Endothelial cell of hepatic sinusoid (primary cell): Measurements from ENCODE around the gene MOB3A.
"Not testable (repeated sequence)": the region's sequence is repeated elsewhere in the genome, so short reads cannot be mapped to it uniquely, and the experiment has no call there.

Experiments used
- in situ Hi-C: cut with HindIII; loops from 2 replicates; pipeline ENCODE4 v1.10.0; 2017; ENCODE audit warnings: low sequenced_read_pairs

MOB3A gene

DNA sequence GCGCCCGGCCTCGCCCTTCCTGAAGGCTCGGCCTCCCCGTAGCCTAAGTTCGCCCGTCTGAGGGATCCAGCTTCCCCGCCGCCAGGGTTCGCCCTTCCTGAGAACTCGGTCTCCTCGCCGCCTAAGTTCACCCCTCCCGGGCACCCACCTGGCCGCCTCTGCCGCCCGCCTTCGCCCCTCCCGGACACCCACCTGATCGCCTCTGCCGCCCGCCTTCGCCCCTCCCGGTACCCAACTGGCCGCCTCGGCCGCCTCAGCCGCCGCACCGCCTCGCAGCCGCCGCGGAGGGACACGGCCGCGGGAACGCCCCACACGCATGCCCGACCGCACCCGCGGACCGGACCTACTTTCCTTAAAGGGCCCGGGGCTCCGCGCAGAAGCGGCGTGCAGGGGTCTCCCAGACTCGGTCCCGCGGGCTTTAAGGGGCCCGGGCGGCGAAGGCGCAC is at the start of gene MOB3A:
Gene MOB3A, minus strand, starts transcription at position 293 of the 446 bp plus-strand sequence. CDS start 17,766 bp downstream, outside the sequence.
- in situ Hi-C loops, result no loop called here

DNA sequence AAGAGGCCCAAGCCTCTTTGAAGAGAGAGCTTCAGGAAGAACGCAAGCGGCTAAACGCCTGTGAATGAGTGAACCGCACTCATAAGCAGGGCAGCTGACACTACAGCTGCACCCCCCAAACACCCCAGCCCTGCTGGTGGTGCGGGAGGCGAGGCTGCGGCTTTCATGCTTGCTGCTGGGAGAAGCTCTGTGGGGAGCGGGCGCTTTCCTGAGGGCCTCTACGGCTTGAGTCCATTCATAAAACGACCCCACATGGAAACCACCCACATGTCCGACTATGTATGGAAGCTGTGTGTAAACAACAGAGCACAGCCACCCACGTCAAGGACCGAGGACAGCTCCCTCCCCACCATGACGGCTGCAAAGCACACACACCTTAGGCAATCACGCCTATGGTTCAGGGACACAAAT is 49.7 kb upstream of the MOB3A start:
- in situ Hi-C loops, result no loop called here

DNA sequence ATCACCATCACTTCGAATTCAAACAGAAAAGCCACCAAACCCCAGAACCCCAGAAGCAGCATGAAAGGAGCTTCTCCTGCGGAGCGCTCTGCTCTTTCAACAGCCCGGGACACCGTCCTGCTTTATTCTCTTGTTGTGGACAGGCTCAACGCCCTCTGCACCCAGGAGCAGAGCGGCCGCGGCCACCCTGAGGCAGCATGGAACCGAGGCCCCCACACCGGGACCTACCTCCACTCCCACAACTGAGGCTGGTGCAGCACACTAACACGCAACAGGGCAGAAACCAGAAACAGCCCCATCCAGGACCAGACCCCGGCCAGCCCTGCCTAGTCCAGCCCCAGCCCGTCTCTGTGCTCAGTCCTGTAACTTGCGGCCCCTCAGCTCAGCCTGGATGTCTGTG is 48.1 kb upstream of the MOB3A start:
- in situ Hi-C loops, result no loop called here

DNA sequence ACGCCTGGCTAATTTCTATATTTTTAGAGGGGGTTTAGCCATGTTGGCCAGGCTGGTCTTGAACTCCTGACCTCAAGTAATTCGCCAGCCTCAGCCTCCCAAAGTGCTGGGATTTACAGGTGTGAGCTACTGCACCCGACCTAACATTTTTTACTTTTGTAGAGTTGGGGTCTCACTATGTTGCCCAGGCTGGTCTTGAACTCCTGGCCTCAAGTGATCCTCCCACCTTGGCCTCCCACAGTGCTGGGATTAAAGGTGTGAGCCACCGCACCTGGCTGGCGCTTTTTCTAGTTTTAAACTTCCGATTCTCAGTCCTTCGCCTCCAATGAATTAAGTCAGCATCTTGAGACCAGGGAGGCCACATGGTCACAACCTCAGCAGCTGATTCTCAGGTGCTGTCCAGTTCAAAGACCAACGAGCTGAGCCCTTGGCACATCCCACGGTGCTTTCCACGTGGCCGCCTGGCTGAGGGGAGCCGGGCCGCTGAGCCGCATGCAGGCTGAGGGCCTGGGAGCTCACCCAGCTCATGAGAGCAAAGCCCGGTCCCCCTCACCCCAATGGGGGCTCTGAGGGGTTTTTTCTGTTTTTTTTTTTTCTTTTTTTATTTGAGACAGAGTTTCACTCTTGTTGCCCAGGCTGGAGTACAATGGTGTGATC is 46.2 kb upstream of the MOB3A start:
- in situ Hi-C loops, result no loop called here

DNA sequence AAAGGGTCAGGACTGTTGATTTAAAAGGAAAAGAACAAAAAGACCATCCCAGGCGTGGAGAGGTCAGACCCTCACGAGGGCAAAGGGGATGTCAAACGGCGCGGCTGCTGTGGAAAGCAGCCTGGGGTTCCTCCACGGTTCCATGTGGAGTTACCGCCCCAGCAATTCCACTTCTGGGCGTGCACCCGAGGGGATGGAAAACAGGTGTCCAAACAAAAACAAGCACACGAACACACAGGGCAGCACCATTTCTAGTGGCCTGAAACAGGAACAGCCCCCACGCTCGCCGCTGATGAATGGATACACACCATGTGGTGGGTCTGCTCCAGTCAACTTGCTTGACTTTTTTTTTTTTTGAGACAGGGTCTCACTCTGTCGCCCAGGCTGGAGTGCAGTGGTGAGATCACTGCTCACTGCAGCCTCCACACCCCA is 44.0 kb upstream of the MOB3A start:
- in situ Hi-C loops, result no loop called here

DNA sequence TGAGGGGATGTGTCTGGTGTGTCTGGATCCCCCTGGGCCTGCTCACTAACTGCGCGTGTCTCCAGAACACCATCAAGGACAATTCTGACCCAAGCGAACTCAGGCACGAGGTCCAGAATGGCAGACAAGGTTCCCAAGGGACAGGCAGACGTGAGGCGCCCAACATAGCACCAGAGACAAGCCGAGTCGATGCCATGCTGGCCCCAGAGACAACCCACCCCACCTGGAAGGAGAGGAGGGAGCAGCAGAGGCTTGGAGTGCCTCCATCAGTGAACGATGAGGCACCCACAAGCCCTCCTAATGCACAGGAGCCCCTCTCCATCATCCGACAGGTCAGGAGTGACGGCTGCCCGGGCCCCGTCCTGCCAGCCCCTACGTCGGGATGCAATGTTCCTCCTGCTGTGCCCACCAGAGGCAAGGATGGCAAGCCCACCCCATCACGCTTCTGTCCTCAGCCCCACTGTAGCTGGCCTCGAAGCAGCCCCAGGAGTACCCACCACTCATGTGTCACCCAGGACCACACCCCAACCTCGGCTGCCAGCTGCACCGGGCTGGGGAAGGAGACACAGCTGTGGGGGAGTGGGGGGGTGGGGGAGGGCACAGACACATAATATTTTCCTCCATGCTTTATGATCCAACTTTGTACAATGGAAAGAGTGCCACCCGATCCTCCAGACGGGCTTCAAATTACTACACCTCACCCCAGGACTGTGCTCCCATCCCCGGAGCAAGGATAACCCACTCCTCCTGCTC is 43.4 kb upstream of the MOB3A start:
- in situ Hi-C loops, result no loop called here

DNA sequence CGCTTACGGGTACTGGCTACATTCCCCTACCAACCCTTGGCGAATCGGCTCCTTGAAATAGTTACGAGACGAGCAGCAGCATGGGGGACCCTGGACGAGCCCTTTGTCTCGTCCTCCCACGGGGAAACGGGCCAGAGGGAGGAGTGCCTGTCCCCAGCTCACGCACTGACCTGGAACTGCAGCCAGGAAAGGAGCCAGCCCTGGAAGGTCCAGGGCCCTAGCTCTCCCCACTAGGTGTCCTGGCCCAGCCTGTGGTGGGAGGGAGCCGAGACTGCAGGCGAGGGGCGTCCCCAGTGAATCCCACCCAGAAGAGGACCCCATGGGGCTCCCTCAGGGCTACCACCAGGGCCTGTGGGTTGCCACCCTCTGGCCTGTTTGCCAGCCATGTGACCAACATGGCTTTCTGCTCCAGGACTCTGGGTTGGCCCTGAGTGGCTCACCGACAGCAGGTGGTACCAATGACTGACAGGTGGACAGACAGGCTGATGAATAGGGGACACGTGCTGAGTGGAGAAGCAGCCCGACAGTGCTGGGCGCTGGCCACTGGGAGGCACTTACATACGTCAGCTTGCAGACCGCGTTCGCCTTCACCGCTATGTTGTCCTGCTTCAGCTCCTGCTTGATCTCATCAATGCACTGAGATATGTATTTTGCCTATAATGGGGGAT is 42.1 kb upstream of the MOB3A start:
- in situ Hi-C loops, result no loop called here

DNA sequence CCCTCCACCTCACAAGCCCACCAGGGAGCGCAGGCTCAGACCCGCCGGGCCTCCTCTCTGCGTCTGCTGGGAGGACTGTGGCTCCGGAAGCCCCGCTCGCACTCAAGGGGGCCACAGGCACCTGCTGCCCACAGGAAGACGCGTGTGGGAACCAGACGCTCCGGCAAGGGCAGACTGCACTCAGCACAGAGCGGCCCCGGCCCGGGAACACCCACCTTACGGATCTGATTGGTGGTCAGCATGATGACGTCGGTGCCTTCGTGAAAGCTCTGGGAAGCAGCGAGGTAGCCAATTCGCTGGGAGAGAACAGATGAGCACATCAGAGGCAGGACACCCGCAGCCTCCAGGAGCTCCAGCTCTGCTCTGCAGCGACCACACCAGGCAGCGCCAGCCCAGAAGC is 40.7 kb upstream of the MOB3A start:
- in situ Hi-C loops, result no loop called here

DNA sequence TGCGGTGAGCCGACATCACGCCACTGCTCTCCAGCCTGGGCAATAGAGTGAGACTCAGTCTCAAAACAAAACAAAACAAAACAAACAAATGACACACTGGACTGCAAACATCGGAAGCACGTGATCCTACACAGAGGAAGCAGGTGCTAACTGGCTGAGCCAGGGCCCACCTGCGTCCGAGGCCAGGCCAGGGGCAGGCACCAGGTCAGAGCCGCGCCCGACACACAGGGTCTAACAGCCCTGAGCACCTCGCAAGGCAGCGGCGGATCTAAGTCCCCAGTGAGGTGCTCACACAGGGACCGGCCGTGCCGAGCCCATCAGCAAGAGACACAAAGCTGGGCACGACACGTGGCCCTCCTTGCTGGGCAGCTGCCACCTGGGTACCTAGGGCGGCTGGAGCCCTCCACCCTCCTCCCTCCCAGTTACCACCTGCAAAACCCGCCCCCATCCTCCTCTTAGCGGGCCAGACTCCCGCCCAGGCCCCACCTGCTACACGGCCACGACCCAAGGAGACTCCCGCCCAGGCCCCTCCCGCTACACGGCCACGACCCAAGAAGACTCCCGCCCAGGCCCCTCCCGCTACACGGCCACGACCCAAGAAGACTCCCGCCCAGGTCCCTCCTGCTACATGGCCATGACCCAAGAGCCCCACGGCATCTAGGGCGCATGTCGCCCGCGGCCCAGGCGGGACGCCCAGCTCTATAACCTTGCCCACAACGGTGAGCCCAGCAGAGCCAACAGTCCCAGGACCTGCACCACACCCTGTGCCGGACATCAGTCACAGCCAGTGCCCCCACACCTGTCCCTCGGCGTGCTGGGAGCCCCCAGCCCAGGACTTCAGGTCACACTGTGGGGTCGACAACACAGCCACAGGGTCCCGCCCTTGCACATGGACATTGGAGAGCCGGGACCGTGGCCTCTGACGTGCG is 39.6 kb upstream of the MOB3A start:
- in situ Hi-C loops, result no loop called here

DNA sequence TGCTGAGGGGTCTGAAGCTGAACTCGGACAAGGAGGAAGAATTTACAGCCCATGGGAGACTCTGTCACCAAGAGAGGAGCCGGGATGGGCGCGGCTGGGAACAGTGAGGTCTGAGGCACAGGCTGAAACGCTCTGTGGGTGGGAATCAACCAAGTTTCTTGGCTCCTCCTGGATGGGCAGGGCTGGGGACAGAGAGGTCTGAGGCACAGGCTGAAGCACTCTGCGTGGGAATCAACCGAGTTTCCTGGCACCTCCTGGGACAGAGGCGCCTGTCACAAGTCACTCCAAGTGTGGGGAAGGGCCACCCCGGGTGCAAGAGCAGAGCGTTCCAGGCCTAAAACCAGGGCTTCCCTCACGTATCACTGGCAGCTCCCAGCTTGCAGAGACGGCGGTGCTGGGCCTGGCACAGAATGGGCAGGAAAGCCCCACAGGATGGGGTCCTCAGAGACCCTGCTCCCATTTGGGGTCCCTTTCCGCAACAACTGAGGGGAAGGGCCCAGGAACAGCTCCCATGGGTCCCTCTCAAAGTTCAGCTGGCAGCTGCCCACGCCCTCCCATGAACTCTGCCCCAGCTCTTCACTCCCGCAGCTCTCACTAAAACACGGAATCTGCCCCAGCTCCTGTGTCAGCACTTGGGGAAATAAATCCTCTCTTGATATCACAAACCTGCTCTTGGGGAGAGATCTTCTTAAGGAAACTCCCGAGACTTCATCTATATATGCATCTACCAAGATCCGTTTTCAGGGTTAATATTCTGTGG is 36.8 kb upstream of the MOB3A start:
- in situ Hi-C loops, result loop anchor here (5.0 kb wide), 1 partner anchor 79 kb away; no protein-coding TSS in a partner anchor

DNA sequence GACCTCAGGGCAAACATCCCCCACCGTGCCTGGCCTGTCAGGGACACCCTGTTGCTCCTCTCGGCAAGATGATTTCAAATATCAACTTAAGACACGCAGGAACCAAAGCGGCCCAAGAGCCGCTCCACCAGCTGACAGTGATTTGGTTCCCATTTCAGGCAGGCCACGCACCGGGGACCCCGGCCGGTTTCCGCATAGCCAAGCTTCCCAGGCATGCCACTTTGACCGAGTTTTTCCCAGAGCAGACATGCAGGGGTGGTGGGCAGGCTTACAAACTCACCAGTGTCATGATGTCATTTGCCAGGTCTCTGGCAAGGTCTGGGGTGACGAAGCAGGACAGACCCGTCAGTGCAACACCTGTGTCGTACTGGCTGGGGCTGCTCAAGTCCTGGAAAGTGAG is 36.1 kb upstream of the MOB3A start:
- in situ Hi-C loops, result loop anchor here (5.0 kb wide), 1 partner anchor 80 kb away; no protein-coding TSS in a partner anchor

DNA sequence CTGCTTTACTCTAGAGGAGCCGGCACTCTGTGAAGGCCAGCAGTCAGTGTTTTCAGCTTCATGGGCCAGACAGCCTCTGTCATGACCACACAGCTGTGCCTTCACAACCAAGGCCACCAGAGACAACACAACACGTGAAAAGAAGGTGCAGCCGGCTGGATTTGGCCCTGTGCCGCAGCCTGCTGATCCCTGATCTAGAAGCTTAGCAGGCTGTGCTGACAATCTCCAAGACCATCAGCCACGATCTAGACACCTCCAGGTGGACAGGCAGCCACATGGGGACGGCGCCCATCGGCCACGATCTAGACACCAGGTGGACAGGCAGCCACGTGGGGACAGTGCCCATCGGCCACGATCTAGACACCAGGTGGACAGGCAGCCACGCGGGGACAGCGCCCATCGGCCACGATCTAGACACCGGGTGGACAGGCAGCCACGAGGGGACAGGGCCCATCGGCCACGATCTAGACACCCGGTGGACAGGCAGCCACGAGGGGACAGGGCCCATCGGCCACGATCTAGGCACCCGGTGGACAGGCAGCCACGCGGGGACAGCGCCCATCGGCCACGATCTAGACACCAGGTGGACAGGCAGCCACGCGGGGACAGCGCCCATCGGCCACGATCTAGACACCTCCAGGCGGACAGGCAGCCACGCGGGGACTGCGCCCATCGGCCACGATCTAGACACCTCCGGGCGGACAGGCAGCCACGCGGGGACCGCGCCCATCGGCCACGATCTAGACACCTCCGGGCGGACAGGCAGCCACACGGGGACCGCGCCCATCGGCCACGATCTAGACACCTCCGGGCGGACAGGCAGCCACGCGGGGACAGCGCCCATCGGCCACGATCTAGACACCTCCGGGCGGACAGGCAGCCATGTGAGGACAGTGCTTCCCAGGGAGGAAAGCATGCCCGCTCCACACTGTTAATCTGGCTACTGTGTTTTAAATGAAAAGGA is 35.2 kb upstream of the MOB3A start:
- in situ Hi-C loops, result loop anchor here (5.0 kb wide), 1 partner anchor 81 kb away; no protein-coding TSS in a partner anchor

DNA sequence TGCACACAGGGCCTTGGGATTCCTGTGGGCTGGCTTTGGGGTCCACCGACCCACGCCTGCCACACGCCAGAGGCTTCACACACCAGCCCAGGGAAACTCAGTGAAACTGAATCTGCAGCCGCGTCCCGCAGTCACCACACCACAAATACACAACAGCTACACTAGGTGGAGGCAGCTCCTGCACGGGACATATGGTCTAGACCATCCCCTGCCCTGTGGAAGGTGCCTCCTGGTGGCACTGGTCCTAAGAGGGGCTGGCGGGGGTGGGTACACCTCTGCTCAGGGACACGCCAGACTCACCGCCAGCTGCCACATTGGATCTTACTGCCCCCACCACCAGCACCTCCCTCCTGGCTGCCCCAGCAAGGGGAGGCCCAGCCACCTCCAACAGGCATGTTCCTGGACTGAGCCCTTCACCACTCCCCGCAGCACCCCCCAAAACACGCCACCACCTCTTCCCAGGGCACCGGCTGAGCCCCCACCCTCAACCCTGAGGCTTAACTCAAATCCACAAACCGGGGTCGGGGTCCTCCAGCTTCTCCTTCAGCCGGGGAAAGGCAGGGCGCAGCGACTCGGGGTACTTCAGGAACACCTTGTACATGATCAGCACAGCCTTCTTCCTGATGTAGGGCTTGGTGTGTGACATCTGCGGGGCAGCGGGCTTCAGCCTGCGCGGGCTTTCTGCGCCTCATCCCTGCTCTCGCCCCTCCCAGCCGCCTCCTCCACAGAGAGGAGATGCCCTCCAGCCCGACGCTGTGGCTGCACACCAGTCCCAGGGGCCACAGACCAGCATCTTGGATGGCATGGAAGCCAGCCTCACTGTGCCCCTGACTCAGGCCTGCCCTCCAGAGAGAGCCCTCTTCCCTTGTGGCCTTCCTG is 34.0 kb upstream of the MOB3A start:
- in situ Hi-C loops, result loop anchor here (5.0 kb wide), 1 partner anchor 82 kb away; no protein-coding TSS in a partner anchor

DNA sequence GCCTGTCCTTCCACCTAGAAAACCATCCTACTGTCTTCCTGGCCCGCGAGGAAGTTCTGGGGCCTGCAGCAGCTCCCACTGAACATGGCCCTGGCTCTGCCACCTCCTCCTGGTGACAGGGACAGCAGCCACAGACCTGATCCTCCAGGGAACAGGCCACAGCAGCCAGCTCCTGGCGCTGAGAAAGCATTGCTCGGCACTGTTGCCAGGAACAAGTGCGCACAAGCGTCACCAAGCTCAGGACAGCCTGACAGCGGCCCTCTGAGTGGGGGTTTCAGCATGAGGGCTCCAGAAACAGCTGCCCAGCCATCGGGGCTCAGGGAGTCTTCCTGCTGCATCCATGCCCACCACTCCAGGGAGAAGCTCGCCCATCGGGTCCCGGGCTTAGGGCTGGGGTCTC is 33.4 kb upstream of the MOB3A start:
- in situ Hi-C loops, result no loop called here

DNA sequence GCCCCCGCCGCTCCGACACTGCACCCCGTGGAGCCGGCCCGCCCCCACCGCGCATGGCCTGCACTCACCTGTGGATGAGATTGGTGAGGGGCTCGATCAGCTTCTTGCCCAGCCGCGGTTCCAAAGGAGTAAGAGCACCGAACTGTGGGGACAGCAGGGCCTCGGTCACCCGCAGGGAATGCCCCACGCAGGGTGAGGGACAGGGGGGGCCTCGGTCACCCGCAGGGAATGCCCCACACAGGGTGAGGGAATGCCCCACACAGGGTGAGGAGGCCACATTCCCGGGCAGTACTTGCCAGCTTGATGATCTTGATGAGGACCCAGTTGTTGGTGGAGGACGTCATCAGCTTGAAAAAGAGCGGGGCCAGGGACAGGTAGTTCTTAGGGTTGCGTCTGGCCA is 32.9 kb upstream of the MOB3A start:
- in situ Hi-C loops, result no loop called here

DNA sequence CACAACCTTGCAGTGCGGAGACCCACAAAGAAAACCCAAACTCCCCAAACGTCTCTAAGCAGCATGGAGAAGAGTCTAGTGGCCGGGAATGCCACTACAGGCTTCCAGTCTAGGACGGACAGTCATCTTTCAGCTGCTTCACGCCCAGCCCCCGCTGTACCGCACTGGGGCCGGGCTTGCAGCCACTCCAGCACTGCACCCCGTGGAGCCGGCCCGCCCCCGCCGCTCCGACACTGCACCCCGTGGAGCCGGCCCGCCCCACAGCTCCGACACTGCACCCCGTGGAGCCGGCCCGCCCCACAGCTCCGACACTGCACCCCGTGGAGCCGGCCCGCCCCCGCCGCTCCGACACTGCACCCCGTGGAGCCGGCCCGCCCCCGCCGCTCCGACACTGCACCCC is 32.1 kb upstream of the MOB3A start:
- in situ Hi-C loops, result not testable (repeated sequence)

DNA sequence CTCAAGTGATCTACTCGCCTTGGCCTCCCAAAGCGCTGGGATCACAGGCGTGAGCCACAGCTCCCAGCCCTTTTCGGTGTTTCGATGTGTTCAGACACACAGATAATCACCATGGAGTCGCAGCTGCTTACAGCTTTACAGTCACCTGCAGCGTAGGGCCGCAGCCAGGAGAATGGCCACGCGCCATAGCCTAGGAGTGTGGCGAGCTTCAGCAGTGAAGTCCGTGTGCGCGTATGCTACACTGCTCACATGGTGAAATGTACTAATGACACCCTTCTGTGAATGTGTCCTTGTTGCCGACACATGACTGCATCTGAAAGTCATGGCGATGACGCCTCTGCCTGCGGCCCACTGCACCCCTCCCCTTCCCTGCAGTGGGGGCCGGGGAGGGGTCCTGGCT is 31.6 kb upstream of the MOB3A start:
- in situ Hi-C loops, result no loop called here
